RWPE2 (cell line): Measurements from ENCODE around the gene IRF2BP2.

Experiments used
- ATAC-seq: fragments of 200-7000 bp; cut with Tn5 transposase; 3 replicates; pipeline ENCODE4 v1.9.1; 2021; ENCODE audit warnings: low read depth
- DNase-seq: peaks from one replicate; pipeline ENCODE4 v3.0.0-alpha.2; 2020; ENCODE audit warnings: low spot score
- H3K27ac ChIP-seq: fragments of 450-650 bp; 2 replicates; pipeline ENCODE4 v1.5.1; 2017; ENCODE audit warnings: mild to moderate bottlenecking; ENCODE audit not compliant: poor library complexity, severe bottlenecking
- H3K27me3 ChIP-seq: fragments of 250-450 bp; sonication (Bioruptor Pico); 2 replicates; pipeline ENCODE4 v1.5.1; 2021; ENCODE audit warnings: mild to moderate bottlenecking, moderate library complexity; ENCODE audit not compliant: insufficient read depth, poor library complexity, severe bottlenecking
- H3K36me3 ChIP-seq: fragments of 250-450 bp; sonication (Bioruptor Pico); 2 replicates; pipeline ENCODE4 v1.5.1; 2020; ENCODE audit warnings: low read depth, mild to moderate bottlenecking, moderate library complexity
- H3K4me1 ChIP-seq: fragments of 250-450 bp; sonication (Bioruptor Pico); 2 replicates; pipeline ENCODE4 v1.5.1; 2021; ENCODE audit warnings: mild to moderate bottlenecking, moderate library complexity; ENCODE audit not compliant: insufficient read depth, poor library complexity, severe bottlenecking
- H3K4me3 ChIP-seq: fragments of 250-450 bp; sonication (Bioruptor Pico); 2 replicates; pipeline ENCODE4 v1.5.1; 2021; ENCODE audit warnings: mild to moderate bottlenecking, moderate library complexity; ENCODE audit not compliant: severe bottlenecking
- H3K9me3 ChIP-seq: fragments of 250-450 bp; sonication (Bioruptor Pico); 2 replicates; pipeline ENCODE4 v1.5.1; 2021; ENCODE audit warnings: mild to moderate bottlenecking, moderate library complexity; ENCODE audit not compliant: severe bottlenecking
- CTCF ChIP-seq: fragments of 450-650 bp; IDR thresholded peaks from one replicate; pipeline ENCODE4 v1.5.1; 2017; ENCODE audit warnings: mild to moderate bottlenecking, moderate library complexity; ENCODE audit not compliant: poor library complexity, severe bottlenecking

The IRF2BP2 gene

GRCh38 chr1:234606784-234607108 is 3.2 kb downstream of the IRF2BP2 start:
- peaks cover 65% of the 10 kb centered on the region for H3K36me3 ChIP-seq
- ATAC-seq (no peak), DNase-seq (no peak)
- H3K27ac ChIP-seq: peak overlapping the region; percentile 98
- H3K4me1 ChIP-seq: peaks cover 29% of the 10 kb centered on the region
- no peaks in the 10 kb centered on the region for H3K9me3 ChIP-seq
- no peaks in the 10 kb centered on the region for H3K27me3 ChIP-seq
- no peak for TF ChIP-seq CTCF
- H3K4me3 ChIP-seq: peak overlapping the region; percentile 63

DNA sequence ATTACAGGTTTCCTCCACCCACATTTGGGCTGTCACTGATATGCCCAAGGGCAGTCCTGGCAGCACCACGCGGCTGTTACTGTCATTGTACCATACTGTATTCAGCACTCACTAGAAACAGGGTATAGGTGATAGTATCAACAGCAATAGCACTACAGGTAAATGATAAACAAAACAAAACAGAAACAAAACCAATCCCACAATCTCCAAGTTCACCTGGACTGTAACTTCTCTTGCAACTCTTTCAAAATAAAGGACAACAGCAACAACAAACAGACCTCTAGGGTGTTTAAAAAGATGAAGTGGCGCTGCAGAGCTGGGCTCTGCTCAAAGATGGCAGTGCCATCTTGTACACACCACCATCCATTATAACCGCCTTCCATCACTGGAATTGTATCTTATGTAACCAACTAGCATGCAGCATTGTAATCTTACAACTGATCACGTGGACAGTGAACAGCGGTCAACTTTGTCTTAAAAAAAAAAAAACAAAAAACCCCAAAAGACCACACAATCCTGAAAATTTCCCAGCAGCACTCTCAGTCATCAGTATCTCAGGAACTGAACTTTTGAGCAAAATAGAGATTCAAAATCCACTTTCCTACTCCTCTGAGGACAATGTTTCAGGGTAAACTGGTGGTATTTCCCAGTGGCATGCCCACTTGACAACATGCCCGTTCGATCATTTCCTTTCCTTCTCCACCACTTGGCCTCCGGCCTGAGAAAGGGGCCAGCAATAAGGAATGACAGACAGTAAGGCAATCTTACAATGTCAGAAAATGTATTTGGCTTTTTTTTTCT is 3.8 kb downstream of the IRF2BP2 start:
- DNase-seq (no peak), ATAC-seq (no peak)
- TF ChIP-seq CTCF: no peak
- no peaks in the 10 kb centered on the region for H3K9me3 ChIP-seq
- H3K4me1 ChIP-seq: peaks cover 29% of the 10 kb centered on the region
- peak overlapping the region; percentile 63 for H3K4me3 ChIP-seq
- H3K36me3 ChIP-seq: peaks cover 69% of the 10 kb centered on the region
- no peaks in the 10 kb centered on the region for H3K27me3 ChIP-seq
- peak overlapping the region; percentile 98 for H3K27ac ChIP-seq

DNA sequence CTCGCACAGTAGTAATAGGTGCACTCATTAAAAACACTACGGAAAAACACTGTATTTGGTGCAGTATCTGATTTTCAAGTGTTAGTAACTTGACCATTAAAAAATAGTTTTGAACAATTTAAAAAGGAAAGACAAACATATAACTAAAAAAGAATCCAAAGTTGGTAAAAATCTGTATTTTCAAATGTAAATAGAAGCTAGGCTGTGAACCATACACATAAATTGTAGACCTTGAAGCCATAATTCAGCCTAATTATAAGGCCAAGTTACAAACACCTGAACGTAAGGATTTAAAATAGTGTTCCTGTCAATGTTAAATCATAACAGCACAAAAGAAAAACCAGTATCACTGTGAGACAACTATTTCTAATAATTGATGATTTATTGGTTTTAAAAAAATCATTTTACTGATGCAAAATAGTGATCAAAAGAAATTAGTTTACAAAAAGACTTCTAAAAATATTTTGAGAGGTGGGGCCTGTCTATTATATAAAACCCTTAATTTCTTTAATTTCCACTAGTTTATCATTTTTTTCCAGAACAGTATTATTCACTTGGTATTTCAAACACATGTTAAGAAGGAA is 4.5 kb downstream of the IRF2BP2 start:
- no peak for ATAC-seq
- Histone ChIP-seq H3K9me3 (no peaks in the 10 kb centered on the region), H3K4me3 (peak overlapping the region; percentile 63), H3K4me1 (peaks cover 34% of the 10 kb centered on the region), H3K36me3 (peaks cover 69% of the 10 kb centered on the region), H3K27me3 (no peaks in the 10 kb centered on the region), H3K27ac (peak overlapping the region; percentile 98)
- TF ChIP-seq CTCF: no peak
- DNase-seq: no peak

DNA sequence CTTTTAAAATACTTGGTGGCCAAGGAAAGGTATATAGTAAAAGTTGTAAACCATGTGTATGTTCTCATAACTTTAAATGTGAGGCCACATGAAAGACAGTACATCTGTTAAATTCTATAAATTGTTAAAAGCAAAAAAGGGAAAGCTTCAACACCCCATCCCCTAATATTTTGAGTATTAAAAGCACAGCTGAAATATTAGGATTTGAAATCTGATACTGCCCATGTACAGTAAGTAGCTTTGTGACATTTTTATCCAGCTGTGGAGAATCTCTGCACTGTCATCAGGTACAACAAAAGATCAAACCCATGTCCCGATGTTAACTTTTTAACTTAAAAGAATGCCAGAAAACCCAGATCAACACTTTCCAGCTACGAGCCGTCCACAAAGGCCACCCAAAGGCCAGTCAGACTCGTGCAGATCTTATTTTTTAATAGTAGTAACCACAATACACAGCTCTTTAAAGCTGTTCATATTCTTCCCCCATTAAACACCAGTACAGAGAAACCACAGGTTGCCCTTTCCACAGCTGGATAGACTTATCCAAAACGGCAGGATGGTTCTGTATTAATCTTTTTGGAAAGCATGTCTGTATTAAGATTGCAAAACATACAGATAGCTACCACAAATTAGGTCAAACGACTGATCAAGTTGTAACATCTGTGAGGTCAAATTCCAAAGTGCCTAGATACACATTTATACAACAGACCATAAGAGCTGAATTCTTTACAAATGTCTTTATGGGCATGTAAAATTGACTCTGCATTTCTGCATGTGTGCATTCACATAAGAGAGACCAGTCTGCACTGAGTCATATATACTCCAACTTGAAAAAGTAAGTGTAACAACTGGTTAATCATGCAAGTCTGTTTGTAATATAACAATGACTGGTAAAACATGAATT is 5.2 kb downstream of the IRF2BP2 start:
- Histone ChIP-seq H3K9me3 (no peaks in the 10 kb centered on the region), H3K4me1 (peaks cover 37% of the 10 kb centered on the region), H3K4me3 (peak overlapping the region; percentile 63), H3K27ac (peak overlapping the region; percentile 98), H3K27me3 (no peaks in the 10 kb centered on the region), H3K36me3 (peaks cover 69% of the 10 kb centered on the region)
- TF ChIP-seq CTCF: no peak
- ATAC-seq: 0 out of 3 replicates have a peak, but pooled peaks have one; percentile 3
- DNase-seq: no peak
